HepG2 (cell line): ENCODE results near the gene PGAP3. TPM values are rescaled to one million over a fixed set of nuclear protein-coding genes. Genes with fewer than 3 reads are reported as not detected.

Experiments used
- AKAP8 ChIP-seq: sonication (generic); formaldehyde crosslinking; IDR thresholded peaks from 2 replicates; pipeline ENCODE4 v1.5.1; 2020; ENCODE audit warnings: mild to moderate bottlenecking, missing genetic modification reagents
- ARHGAP35 ChIP-seq: sonication (generic); formaldehyde crosslinking; IDR thresholded peaks from 2 replicates; pipeline ENCODE4 v1.9.0; 2022; ENCODE audit warnings: mild to moderate bottlenecking, inconsistent platforms, moderate library complexity, missing genetic modification reagents, borderline replicate concordance
- CC2D1A ChIP-seq: sonication (generic); formaldehyde crosslinking; IDR thresholded peaks from 2 replicates; pipeline ENCODE4 v1.8.1; 2023; ENCODE audit warnings: mild to moderate bottlenecking, missing genetic modification reagents
- PLSCR1 ChIP-seq: sonication (generic); formaldehyde crosslinking; IDR thresholded peaks from 2 replicates; pipeline ENCODE4 v1.5.0; 2020; ENCODE audit warnings: missing genetic modification reagents, mild to moderate bottlenecking, borderline replicate concordance
- PTBP1 ChIP-seq: fragments of 200-400 bp; formaldehyde crosslinking; IDR thresholded peaks from 2 replicates; pipeline ENCODE4 v1.6.1; 2018; ENCODE audit warnings: low read length, low read depth; ENCODE audit not compliant: poor library complexity, severe bottlenecking
- SP140L ChIP-seq: sonication (generic); formaldehyde crosslinking; IDR thresholded peaks from 2 replicates; pipeline ENCODE4 v1.4.0; 2020; ENCODE audit warnings: missing genetic modification reagents, borderline replicate concordance
- USF2 ChIP-seq, 2 experiments: sonication (generic) in 1 of 2; formaldehyde crosslinking in 1 of 2; IDR thresholded peaks; 2 replicates each; pipeline versions ENCODE4 v1.5.1 to v1.6.1; 2011 to 2020; ENCODE audit warnings: borderline replicate concordance in 1 of 2, low read depth in 1 of 2, low read length in 1 of 2, mild to moderate bottlenecking in 1 of 2, missing genetic modification reagents in 1 of 2, moderate library complexity in 1 of 2
- ZFYVE20 ChIP-seq: sonication (generic); formaldehyde crosslinking; IDR thresholded peaks from 2 replicates; pipeline ENCODE4 v1.8.0; 2023; ENCODE audit warnings: low read depth, mild to moderate bottlenecking, moderate library complexity, missing genetic modification reagents, borderline replicate concordance
- ZNF337 ChIP-seq: sonication (generic); formaldehyde crosslinking; IDR thresholded peaks from 2 replicates; pipeline ENCODE4 v1.5.1; 2020; ENCODE audit warnings: missing genetic modification reagents, low read depth, mild to moderate bottlenecking, borderline replicate concordance
- ZNF431 ChIP-seq: sonication (generic); formaldehyde crosslinking; IDR thresholded peaks from 2 replicates; pipeline ENCODE4 v1.9.0; 2022; ENCODE audit warnings: missing genetic modification reagents, low read depth, mild to moderate bottlenecking, borderline replicate concordance
- ZNF441 ChIP-seq: sonication (generic); formaldehyde crosslinking; IDR thresholded peaks from 2 replicates; pipeline ENCODE4 v1.7.0; 2021; ENCODE audit warnings: missing genetic modification reagents, borderline replicate concordance
- ZNF790 ChIP-seq: sonication (generic); formaldehyde crosslinking; IDR thresholded peaks from 2 replicates; pipeline ENCODE4 v1.8.0; 2022; ENCODE audit warnings: missing genetic modification reagents, mild to moderate bottlenecking, borderline replicate concordance
- ZSCAN21 ChIP-seq: sonication (generic); formaldehyde crosslinking; IDR thresholded peaks from 2 replicates; pipeline ENCODE4 v1.8.0; 2022; ENCODE audit warnings: mild to moderate bottlenecking, missing genetic modification reagents, moderate library complexity, borderline replicate concordance
- polyA plus RNA-seq, 8 experiments: library from polyadenylated mRNA; depleted of rRNA in 3 of 8; stranded (reverse) in 7 of 8; unstranded in 1 of 8; fragments of >200 nt; fragmentation: Illumina TruSeq in 4 of 8; extraction: Trizol in 4 of 8; gene quantifications; 2 replicates each; pipeline versions ENCODE4 v1.2.1 to v1.2.3, GENCODE V29; 2011 to 2016; ENCODE audit warnings: low read depth in 4 of 8, missing spikeins in 1 of 8, mixed read lengths in 1 of 8; ENCODE audit not compliant: insufficient read depth in 1 of 8
- total RNA-seq, 5 experiments: library from RNA; depleted of rRNA; stranded (reverse); fragments of >200 nt; fragmentation: Illumina TruSeq; extraction: Trizol; gene quantifications; 2 replicates each; pipeline ENCODE4 v1.2.3, GENCODE V29; 2016; ENCODE audit warnings: low read depth in 1 of 5
- TF ChIP-seq, protein P1 (sequence below): sonication (generic); formaldehyde crosslinking; IDR thresholded peaks from 2 replicates; pipeline ENCODE4 v1.4.0; 2020; ENCODE audit warnings: missing genetic modification reagents
- TF ChIP-seq, protein P2 (sequence below): sonication (generic); formaldehyde crosslinking; IDR thresholded peaks from 2 replicates; pipeline ENCODE4 v1.5.0; 2020; ENCODE audit warnings: mild to moderate bottlenecking, missing genetic modification reagents, borderline replicate concordance
- TF ChIP-seq, protein P3 (sequence below): sonication (generic); formaldehyde crosslinking; IDR thresholded peaks from 2 replicates; pipeline ENCODE4 v1.4.0; 2020; ENCODE audit warnings: missing genetic modification reagents

The PGAP3 gene
- total and polyA plus RNA-seq, 2 of the 13 experiments (the other 11 are each of a cell fraction or from before 2014, with no cell fraction given): 11.9 to 14.6 TPM

DNA sequence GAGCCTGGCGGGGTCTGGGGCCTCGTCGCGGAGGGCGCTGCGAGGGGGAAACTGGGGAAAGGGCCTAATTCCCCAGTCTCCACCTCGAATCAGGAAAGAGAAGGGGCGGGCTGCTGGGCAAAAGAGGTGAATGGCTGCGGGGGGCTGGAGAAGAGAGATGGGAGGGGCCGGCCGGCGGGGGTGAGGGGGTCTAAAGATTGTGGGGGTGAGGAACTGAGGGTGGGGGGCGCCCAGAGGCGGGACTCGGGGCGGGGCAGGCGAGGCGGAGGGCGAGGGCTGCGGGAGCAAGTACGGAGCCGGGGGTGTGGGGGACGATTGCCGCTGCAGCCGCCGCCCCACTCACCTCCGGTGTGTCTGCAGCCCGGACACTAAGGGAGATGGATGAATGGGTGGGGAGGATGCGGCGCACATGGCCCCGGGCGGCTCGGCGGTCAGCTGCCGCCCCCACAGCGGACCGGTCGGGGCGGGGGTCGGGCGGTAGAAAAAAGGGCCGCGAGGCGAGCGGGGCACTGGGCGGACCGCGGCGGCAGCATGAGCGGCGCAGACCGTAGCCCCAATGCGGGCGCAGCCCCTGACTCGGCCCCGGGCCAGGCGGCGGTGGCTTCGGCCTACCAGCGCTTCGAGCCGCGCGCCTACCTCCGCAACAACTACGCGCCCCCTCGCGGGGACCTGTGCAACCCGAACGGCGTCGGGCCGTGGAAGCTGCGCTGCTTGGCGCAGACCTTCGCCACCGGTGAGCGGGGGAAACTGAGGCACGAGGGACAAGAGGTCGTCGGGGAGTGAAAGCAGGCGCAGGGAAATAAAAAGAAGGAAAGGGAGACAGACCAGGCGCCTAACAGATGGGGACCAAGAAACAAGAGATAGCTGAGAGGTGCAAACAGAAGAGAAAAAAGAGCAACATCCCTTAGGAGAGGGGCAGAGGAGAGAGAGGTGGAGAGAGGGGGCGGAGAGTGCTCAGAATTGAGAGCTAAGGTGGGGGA, 19.6 kb downstream of the PGAP3 start, which contains the start of gene PNMT (continued):
- TF ChIP-seq USF2 (IDR thresholded peaks at IDR 0.05; ENCODE audit: low read depth, low read length): no peak
- no peak for TF ChIP-seq USF2 (CRISPR knock-in tag; IDR thresholded peaks at IDR 0.05; ENCODE audit: borderline replicate concordance)
- no peak for TF ChIP-seq ZNF790 (CRISPR knock-in tag)
- TF ChIP-seq, protein P1, sequence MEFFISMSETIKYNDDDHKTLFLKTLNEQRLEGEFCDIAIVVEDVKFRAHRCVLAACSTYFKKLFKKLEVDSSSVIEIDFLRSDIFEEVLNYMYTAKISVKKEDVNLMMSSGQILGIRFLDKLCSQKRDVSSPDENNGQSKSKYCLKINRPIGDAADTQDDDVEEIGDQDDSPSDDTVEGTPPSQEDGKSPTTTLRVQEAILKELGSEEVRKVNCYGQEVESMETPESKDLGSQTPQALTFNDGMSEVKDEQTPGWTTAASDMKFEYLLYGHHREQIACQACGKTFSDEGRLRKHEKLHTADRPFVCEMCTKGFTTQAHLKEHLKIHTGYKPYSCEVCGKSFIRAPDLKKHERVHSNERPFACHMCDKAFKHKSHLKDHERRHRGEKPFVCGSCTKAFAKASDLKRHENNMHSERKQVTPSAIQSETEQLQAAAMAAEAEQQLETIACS (CRISPR knock-in tag): no peak
- TF ChIP-seq ARHGAP35 (CRISPR knock-in tag): peak; percentile 95
- TF ChIP-seq CC2D1A: no peak
- TF ChIP-seq, protein P2, sequence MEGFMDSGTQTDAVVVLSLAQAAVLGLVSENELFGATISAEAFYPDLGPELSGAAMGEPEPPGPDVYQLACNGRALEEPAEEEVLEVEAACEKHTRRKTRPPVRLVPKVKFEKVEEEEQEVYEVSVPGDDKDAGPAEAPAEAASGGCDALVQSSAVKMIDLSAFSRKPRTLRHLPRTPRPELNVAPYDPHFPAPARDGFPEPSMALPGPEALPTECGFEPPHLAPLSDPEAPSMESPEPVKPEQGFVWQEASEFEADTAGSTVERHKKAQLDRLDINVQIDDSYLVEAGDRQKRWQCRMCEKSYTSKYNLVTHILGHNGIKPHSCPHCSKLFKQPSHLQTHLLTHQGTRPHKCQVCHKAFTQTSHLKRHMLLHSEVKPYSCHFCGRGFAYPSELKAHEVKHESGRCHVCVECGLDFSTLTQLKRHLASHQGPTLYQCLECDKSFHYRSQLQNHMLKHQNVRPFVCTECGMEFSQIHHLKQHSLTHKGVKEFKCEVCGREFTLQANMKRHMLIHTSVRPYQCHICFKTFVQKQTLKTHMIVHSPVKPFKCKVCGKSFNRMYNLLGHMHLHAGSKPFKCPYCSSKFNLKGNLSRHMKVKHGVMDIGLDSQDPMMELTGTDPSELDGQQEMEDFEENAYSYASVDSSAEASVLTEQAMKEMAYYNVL (CRISPR knock-in tag): no peak
- TF ChIP-seq ZFYVE20 (CRISPR knock-in tag): no peak
- no peak for TF ChIP-seq ZNF441
- TF ChIP-seq PTBP1: no peak
- no peak for TF ChIP-seq ZNF431 (CRISPR knock-in tag)
- no peak for TF ChIP-seq PLSCR1 (CRISPR knock-in tag)
- TF ChIP-seq ZNF337 (CRISPR knock-in tag): peak; percentile 48; the same call in 1 of the 2 replicates
- TF ChIP-seq, protein P3, sequence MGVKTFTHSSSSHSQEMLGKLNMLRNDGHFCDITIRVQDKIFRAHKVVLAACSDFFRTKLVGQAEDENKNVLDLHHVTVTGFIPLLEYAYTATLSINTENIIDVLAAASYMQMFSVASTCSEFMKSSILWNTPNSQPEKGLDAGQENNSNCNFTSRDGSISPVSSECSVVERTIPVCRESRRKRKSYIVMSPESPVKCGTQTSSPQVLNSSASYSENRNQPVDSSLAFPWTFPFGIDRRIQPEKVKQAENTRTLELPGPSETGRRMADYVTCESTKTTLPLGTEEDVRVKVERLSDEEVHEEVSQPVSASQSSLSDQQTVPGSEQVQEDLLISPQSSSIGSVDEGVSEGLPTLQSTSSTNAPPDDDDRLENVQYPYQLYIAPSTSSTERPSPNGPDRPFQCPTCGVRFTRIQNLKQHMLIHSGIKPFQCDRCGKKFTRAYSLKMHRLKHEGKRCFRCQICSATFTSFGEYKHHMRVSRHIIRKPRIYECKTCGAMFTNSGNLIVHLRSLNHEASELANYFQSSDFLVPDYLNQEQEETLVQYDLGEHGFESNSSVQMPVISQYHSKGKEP (CRISPR knock-in tag): no peak
- 0 out of 2 replicates have a peak, but pooled peaks have one; percentile 47 for TF ChIP-seq ZSCAN21
- 0 out of 2 replicates have a peak, but pooled peaks have one; percentile 68 for TF ChIP-seq SP140L (CRISPR knock-in tag)
- TF ChIP-seq AKAP8 (CRISPR knock-in tag): peak; percentile 58; the same call in 1 of the 2 replicates
